Central memory CD8-positive, alpha-beta T cell (primary cell): ENCODE data around the gene MAFG.
A peak's percentile ranks its signal among the peaks of the same experiment; 100 is the strongest.

Experiments used
- ATAC-seq: fragments of 150-1000 bp; cut with Tn5 transposase; replicated peaks from 2 replicates; pipeline ENCODE4 v1.10.0; 2022; ENCODE audit warnings: mild to moderate bottlenecking, moderate FRiP score, moderate number of reproducible peaks; ENCODE audit not compliant: poor library complexity, severe bottlenecking; ENCODE audit errors: extremely low read depth
- DNase-seq, 2 donors: peaks; one replicate each; pipeline ENCODE4 v3.0.0; 2021; ENCODE audit warnings: low spot score in 2 of 2
- H3K27ac Mint-ChIP-seq: one replicate; pipeline ENCODE4 v1.8.0; 2022; ENCODE audit warnings: low read depth, mild to moderate bottlenecking, moderate library complexity, mixed read lengths
- H3K27me3 Mint-ChIP-seq: one replicate; pipeline ENCODE4 v1.8.0; 2022; ENCODE audit warnings: mixed read lengths
- H3K36me3 Mint-ChIP-seq: one replicate; pipeline ENCODE4 v1.8.0; 2022; ENCODE audit warnings: mild to moderate bottlenecking, moderate library complexity, mixed read lengths; ENCODE audit not compliant: insufficient read depth
- H3K4me1 Mint-ChIP-seq: one replicate; pipeline ENCODE4 v1.8.0; 2022; ENCODE audit warnings: mixed read lengths
- H3K4me3 Mint-ChIP-seq: one replicate; pipeline ENCODE4 v1.8.0; 2022; ENCODE audit warnings: mild to moderate bottlenecking, moderate library complexity, mixed read lengths
- H3K9me3 Mint-ChIP-seq: one replicate; pipeline ENCODE4 v1.8.0; 2022; ENCODE audit warnings: mixed read lengths

MAFG gene

DNA sequence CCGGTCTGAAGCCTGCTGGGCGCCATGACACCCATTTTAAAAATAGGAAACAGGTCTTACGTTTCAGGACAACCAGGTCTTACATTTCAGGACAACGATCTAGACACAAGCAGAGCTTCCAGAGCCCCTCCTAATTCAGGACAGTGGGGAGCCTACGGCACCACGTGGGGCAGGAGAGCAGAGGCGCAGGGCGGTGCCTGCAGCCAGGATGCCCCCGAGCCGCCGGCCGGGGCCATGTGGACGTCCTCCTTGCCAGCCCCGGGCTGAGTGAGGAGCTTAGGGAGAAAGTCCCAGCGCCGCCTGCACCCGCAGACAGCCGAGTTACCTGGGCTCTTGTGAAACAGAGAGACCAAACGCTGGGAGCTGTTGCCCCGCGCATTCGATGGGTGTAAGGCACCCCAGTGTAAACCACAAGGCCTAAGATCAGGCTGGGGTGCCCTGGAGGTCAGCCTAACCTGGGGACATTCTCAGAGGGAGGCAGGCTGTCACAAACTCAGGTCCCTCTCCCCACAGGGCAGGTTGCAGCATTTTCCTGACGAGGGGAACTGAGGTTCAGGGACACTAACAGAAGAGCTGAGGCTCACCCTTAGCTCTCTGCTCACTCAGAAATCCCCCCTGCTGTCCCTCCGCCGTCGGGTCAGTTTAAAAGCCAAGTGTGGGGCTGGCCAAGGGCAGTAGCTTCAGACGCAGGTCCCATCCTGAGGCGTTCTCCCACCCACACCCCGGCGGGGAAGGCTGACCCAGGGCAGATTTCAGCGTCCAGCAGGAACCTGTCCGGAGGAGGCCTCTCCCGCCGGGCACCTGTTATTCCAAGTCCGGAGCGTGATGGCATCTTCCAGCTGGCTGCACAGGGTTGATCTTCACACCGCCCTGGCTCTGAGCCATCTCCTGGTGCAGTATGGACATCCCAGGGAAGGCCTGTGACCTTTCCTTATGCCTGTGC, 35.2 kb upstream of the MAFG start:
- Mint-ChIP-seq H3K27ac (no peak overlapping the region), H3K9me3 (no peaks in the 10 kb centered on the region), H3K4me3 (peak overlapping the region; percentile 27), H3K27me3 (peaks cover 44% of the 10 kb centered on the region), H3K4me1 (peaks cover 20% of the 10 kb centered on the region), H3K36me3 (peaks cover 2% of the 10 kb centered on the region)
- ATAC-seq (no peak), DNase-seq (no peak)

DNA sequence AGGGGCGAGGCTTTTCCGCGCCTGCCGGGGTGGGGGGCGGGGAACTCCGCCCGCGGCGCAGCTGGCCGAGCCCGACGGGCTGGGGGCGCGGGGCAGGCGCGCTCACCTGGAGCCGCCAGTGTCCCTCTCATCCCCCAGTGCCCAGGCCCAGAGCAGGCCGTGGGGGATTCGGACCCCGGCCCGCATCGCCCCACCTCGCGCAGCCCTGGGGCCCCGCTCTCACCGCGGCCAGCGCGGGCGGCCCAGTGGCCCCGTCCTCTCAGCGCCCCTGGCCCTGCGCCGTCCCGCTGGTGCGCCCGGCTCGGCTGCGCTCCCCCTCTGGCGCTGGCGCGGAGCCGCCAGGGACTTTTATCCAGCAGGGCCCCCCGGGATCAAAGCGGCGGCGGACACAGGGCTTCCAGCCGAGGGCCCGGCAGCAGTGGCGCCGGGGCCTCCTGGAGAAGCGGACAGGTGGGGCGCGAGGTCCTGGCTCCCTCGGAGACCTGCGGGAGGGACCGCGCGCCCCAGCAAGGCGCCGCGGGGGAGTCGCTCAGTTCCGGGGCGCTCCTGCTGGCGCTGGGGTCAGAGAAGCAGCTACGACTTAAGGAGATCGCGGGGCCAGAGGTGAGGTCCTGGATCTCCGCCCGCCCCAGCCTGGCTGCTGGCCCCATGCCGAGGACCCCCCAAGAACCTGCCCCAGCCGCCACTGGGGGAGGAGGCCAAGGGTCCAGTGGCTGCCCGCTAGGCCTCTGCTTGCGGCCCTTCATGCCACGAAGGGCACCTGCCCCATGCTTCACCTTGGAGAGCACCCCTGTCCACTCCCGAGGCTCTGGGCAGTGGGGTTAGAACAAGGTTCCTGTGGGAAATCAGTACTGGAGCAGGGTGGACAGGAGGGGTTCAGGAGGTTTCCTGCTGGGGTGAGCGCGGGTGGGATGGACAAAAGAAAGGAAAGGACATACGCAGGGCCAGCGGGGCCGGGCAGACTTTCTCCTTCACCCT, 34.3 kb upstream of the MAFG start:
- H3K4me3 Mint-ChIP-seq = peak overlapping the region; percentile 27
- H3K27me3 Mint-ChIP-seq = peaks cover 53% of the 10 kb centered on the region
- DNase-seq = no peak
- no peak overlapping the region for H3K27ac Mint-ChIP-seq
- no peak for ATAC-seq
- H3K9me3 Mint-ChIP-seq = no peaks in the 10 kb centered on the region
- H3K36me3 Mint-ChIP-seq = peaks cover 2% of the 10 kb centered on the region
- peaks cover 20% of the 10 kb centered on the region for H3K4me1 Mint-ChIP-seq

DNA sequence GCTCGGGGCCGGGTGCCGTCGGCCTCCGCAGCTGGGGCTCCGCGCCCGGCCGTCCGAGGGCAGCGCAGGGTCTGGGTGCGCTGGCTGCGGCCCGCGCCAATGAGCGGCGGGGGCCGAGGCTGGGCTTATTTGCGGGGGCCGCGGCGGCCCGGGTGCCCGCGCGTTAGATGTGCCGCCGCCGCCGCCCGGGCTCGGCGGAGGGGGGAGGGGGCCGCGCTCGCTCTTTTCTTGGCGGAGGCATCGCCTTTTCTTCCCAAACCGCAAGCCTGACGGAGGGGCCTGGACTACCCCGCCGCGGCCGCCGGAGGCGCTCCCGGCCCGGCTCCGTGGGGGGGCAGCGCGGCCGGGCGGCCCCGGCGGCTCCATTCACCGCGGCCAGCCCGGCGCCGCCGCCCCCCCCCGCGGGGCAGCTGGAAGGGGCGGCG, 33.6 kb upstream of the MAFG start, which contains the start of gene NOTUM:
Gene NOTUM (minus strand): TSS at position 101 of the 425 bp plus-strand sequence. CDS start 278 bp downstream, outside the sequence.
- no peak for DNase-seq
- peaks cover 20% of the 10 kb centered on the region for H3K4me1 Mint-ChIP-seq
- no peak for ATAC-seq
- H3K4me3 Mint-ChIP-seq = peak within 1 kb of the TSS; percentile 29
- no peaks in the 10 kb centered on the region for H3K9me3 Mint-ChIP-seq
- H3K36me3 Mint-ChIP-seq = peaks cover 2% of the 10 kb centered on the region
- peaks cover 53% of the 10 kb centered on the region for H3K27me3 Mint-ChIP-seq
- no peak within 1 kb of the TSS for H3K27ac Mint-ChIP-seq

DNA sequence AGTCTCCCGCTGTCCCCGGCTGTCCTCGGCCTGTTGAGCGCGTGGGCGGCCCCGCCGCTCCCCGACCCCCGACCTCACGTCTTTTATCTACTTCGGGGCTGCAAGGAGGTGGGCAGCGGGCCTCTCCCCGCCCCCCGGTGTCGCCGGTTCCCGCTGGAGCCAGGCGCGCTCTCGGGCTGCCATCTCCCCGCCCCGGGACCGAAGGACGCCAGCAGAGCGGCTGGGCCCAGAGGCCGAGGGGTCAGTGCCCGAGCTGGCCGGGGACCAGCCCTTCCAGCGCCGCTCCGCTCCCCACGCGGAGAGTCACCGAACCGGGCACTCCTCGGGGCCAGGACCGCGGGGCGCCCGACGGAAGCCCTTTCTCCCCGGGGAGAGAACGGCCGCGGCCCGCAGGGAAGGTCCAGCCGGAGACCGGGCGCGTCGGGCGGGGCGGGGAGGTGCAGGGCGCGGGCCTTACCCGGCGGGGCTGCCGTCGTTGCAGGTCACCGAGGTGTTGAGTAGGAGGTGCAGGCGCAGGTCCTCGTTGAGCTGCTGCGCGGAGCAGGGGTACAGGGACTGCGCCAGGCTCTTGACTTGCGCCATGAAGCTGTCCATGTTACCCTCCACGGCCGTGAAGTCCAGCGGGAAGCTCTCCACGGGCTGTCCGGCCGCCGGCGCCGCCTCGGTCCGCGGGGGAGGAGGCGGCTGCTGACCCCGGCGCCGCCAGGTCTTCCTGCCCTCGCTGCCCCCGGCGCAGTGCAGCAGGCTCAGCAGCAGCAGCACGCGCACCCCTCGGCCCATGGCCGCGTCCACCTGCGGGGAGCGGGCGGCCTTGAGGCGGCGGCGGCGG, 32.8 kb upstream of the MAFG start:
- Mint-ChIP-seq H3K27ac (no peak overlapping the region), H3K4me1 (peaks cover 20% of the 10 kb centered on the region), H3K9me3 (no peaks in the 10 kb centered on the region), H3K27me3 (peaks cover 53% of the 10 kb centered on the region), H3K4me3 (peak overlapping the region; percentile 29), H3K36me3 (peaks cover 2% of the 10 kb centered on the region)
- no peak for ATAC-seq
- no peak for DNase-seq

DNA sequence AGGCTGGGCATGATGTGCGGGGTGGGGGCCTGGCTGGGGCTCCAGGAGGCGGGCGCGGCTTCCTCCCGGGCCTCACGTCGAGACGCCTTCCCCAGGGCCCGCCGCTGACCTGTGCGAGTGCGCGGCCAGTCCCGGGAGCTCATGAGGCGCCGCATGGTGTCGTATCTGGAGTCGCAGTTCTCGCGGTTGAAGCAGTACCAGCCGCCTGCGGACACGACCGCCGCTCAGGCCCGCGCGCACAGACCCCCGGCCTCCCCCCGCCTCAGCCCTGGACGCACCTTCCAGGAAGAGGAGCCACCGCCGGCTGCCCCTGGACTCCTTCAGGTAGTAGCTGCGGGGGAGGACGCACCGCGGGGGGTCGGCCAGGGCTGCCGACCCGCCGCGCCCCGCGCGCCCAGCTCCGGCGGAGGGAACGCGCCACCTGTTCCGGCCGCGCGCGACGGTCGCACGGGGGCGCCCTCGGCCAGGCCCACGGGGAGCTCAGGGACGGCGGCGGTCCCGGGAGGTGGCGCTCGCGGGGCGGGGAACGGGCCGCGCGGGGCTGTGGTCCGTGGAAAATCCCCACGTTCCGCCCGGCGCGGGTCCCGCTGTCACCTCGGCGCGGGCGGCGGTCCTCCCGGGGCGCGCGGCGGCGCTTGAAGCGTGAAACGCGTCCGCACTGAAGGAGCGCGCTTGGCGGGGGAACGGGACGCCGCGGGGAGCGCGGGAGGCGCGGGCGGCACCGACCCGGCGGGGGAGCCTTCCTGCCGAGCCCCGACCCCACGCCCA, 32.0 kb upstream of the MAFG start:
- Mint-ChIP-seq H3K27me3 (peaks cover 48% of the 10 kb centered on the region), H3K4me3 (peak overlapping the region; percentile 65)
- peak; percentile 94 for ATAC-seq

DNA sequence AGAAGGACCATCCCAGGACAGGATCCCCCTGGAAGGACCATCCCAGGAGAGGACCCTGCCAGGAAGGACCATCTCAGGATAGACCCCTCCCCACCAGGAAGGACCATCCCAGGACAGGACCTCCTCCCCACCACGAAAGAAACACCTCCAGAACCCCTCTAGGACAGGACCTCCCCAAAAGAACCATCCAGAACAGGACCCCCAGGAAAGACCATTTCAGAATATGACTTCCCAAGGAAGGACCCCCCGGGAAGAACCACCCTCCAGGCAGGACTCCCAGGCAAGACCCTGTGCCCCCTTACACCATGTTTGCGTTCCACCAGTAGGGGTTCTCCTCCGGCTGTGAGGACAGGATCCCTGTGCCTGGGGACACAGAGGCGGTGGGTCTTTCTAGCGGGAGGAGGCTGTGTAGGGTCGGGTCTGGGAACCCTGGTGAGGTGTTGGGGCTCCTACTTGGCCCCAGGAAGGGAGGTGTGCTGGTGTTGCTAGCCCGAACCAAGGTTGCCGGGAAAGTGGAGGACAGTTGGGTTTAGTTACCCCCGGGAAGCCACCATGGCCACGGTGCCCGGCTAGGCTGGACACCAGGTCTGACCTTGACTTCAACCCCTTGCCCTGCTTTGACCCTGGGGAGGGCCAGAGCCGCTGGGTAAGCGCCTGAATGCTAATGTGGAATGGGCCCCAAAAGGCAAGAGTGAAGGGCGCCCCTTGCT, 31.3 kb upstream of the MAFG start:
- H3K27me3 Mint-ChIP-seq = peaks cover 41% of the 10 kb centered on the region
- no peak overlapping the region for H3K27ac Mint-ChIP-seq
- peak overlapping the region; percentile 65 for H3K4me3 Mint-ChIP-seq
- ATAC-seq = no peak
- H3K4me1 Mint-ChIP-seq = peaks cover 13% of the 10 kb centered on the region
- H3K9me3 Mint-ChIP-seq = no peaks in the 10 kb centered on the region
- no peaks in the 10 kb centered on the region for H3K36me3 Mint-ChIP-seq
- DNase-seq = no peak

More for the DNA sequence above, 32.0 kb upstream of the MAFG start:
- Mint-ChIP-seq H3K9me3 (no peaks in the 10 kb centered on the region), H3K27ac (no peak overlapping the region), H3K4me1 (peaks cover 20% of the 10 kb centered on the region), H3K36me3 (no peaks in the 10 kb centered on the region)
- DNase-seq = peak; percentile 62 to 84

DNA sequence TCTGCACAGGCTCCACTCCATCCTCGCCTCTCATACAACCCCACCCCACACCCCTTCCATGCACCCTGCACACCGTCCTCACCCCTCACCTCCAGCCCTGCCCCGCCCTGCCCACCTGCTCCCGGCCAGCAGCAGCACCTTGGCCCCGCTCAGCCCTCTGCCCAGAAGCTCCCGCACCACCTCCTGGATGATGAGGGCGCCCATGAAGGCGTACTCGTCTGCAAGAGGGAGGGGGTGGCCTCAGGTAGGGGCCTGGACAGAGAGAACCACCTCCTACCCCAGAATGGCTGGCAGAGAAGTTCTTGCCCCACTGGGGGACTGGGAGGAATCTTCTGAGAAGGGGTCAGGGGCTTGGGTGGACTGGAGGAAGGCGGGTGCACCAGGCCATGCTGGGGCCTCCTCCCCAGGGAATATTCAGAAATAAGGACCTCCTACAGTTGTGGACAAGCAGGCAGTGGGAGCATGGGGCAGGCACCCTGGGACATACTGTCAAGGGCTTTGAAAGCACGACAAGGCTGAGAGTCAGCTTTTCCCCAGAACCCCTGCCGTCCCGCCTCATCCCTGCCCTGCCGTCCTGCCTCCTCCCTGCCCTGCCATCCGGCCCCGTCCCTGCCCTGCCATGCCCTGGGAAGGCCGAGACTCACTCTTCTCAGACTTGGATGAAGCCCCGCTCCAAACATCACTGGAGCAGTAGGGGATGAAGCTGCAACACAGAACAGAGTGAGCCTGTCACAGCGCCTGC, 30.3 kb upstream of the MAFG start:
- no peaks in the 10 kb centered on the region for H3K9me3 Mint-ChIP-seq
- H3K36me3 Mint-ChIP-seq = no peaks in the 10 kb centered on the region
- H3K4me1 Mint-ChIP-seq = peaks cover 5% of the 10 kb centered on the region
- peak overlapping the region; percentile 65 for H3K4me3 Mint-ChIP-seq
- peaks cover 32% of the 10 kb centered on the region for H3K27me3 Mint-ChIP-seq
- DNase-seq (no peak), ATAC-seq (no peak)
- H3K27ac Mint-ChIP-seq = no peak overlapping the region

DNA sequence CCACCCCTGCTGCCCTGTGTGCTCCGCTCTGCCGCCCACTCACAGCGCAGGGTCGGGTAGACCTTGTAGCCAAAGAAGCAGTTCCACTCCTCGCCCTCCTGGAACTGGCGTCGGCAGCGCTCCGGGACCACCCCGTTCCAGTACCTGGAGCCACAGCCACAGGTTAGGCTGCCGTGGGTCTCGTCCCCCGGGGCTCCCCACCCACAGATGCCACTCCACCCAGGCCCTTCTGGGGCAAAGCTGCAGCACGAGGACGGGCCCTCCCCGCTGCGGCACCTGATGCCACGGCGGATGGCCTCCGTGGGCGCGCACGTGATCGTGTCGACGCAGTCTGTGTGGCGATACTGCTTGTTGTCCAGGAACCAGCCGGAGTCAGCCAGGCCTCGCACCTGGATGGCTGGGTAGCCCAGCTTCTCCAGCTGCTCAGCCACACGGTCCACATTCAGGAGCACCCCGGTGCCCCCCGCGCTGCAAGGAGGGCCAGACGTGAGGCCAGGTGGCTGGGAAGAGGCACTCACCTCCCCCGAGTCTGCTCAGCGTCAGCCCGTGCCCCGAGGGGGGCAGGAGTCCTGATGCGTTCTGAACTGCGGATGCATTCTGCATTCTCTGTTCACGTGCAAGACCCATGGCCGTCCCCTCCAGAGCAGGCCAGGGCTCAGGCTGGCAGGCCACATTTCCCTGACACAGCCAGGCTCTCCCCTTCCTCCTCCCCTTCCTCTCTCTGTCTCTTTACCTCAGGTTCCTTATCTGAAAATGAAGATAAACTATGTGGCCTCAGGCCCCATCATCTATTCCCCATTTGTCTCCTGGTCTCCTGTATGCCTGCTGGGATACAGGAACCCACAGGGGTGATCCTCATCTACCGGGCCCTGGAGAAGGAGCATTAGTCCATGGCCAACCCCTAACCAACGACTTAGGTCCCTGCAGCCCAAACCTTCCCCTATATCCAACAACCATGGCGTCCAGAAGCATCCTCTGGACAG, 29.4 kb upstream of the MAFG start:
- Mint-ChIP-seq H3K4me3 (no peak overlapping the region), H3K36me3 (no peaks in the 10 kb centered on the region), H3K27me3 (peaks cover 22% of the 10 kb centered on the region), H3K4me1 (peaks cover 5% of the 10 kb centered on the region), H3K9me3 (no peaks in the 10 kb centered on the region), H3K27ac (no peak overlapping the region)
- no peak for ATAC-seq
- DNase-seq = no peak

DNA sequence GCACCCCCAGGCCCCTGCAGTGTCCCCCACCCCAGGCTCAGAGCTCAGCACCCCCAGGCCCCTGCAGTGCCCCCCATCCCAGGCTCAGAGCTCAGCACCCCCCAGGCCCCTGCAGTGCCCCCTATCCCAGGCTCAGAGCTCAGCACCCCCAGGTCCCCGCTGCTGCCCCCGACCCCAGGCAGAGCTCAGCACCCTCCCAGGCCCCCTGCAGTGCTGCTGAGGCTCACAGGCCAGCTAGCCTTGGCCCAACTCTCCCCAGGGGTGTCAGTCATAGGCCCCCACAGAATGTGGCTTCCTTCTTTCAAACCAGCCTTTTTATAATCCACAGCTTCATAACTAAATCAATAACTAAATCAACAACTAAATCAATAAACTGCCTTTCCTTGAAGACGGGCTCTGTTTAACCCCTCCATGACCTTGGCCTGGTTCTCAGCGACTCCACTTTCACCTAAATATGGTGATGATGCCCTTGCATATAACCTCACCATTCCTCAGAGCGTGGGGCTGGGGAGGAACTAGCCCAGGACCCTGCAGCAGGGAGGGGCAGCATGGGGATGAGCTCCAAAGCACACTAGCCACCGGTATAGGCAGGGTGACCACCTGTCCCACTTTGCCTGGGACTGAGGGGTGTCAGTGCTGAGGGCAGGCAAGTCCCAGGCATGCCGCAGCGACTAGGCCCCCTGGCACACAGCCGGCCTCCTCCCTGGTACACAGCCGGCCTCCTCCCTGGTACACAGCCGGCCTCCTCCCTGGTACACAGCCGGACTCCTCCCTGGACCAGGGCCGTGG, 28.4 kb upstream of the MAFG start:
- no peak overlapping the region for H3K4me3 Mint-ChIP-seq
- no peak overlapping the region for H3K27ac Mint-ChIP-seq
- DNase-seq (no peak), ATAC-seq (no peak)
- no peaks in the 10 kb centered on the region for H3K36me3 Mint-ChIP-seq
- no peaks in the 10 kb centered on the region for H3K9me3 Mint-ChIP-seq
- H3K4me1 Mint-ChIP-seq = peaks cover 5% of the 10 kb centered on the region
- peaks cover 22% of the 10 kb centered on the region for H3K27me3 Mint-ChIP-seq
